Right lobe of liver (tissue), 4 donors: ENCODE data around the gene HS3ST6.
"Not testable (repeated sequence)": the region's sequence is repeated elsewhere in the genome, so short reads cannot be mapped to it uniquely, and the experiment has no call there.

Experiments used
- POLR2A ChIP-seq: fragments of 450-650 bp; IDR thresholded peaks from one replicate; pipeline ENCODE4 v1.6.1; 2017; ENCODE audit warnings: antibody characterized with exemption, mild to moderate bottlenecking
- TF ChIP-seq, protein P1 (sequence below), 4 donors: fragments of 200-600 bp in 3 of 4; fragments of 450-650 bp in 1 of 4; IDR thresholded peaks; one replicate each; pipeline versions ENCODE4 v1.5.1 to v1.8.0; 2016 to 2022; ENCODE audit warnings: antibody characterized with exemption in 4 of 4, mild to moderate bottlenecking in 2 of 4
- donor health status: DM: no; HTN: no; CAD: no.
- donor health status: DM: no; HTN: no; CAD: no.
- donor health status: DM: no; HTN: yes; CAD: no.

DNA sequence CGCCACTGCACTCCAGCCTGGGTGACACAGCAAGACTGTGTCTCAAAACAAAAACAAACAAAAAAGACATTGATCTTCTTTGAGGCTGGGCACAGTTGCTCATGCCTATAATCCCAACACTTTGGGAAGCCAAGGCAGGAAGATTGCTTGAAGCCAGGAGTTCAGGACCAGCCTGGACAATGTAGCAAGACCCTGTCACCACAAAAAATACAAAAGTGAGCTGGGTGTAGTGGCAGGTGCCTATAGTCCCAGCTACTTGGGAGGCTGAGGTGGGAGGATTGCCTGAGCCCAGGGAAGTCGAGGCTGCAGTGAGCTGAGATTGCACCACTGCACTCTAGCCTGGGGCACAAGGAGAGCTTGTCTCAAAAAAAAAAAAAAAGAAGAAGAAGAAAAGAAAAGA lies 20.5 kb downstream of the HS3ST6 start:
- TF ChIP-seq, protein P1, sequence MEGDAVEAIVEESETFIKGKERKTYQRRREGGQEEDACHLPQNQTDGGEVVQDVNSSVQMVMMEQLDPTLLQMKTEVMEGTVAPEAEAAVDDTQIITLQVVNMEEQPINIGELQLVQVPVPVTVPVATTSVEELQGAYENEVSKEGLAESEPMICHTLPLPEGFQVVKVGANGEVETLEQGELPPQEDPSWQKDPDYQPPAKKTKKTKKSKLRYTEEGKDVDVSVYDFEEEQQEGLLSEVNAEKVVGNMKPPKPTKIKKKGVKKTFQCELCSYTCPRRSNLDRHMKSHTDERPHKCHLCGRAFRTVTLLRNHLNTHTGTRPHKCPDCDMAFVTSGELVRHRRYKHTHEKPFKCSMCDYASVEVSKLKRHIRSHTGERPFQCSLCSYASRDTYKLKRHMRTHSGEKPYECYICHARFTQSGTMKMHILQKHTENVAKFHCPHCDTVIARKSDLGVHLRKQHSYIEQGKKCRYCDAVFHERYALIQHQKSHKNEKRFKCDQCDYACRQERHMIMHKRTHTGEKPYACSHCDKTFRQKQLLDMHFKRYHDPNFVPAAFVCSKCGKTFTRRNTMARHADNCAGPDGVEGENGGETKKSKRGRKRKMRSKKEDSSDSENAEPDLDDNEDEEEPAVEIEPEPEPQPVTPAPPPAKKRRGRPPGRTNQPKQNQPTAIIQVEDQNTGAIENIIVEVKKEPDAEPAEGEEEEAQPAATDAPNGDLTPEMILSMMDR (IDR thresholded peaks at IDR 0.05) = not testable (repeated sequence)
- TF ChIP-seq POLR2A = not testable (repeated sequence)
